Inflammatory macrophage (primary cell): ENCODE results near the gene CORIN.
A peak's percentile ranks its signal among the peaks of the same experiment; 100 is the strongest.

Experiments
- DNase-seq, 2 donors: peaks; one replicate each; pipeline ENCODE4 v3.0.0-alpha.2; 2020 to 2022

Gene CORIN

DNA sequence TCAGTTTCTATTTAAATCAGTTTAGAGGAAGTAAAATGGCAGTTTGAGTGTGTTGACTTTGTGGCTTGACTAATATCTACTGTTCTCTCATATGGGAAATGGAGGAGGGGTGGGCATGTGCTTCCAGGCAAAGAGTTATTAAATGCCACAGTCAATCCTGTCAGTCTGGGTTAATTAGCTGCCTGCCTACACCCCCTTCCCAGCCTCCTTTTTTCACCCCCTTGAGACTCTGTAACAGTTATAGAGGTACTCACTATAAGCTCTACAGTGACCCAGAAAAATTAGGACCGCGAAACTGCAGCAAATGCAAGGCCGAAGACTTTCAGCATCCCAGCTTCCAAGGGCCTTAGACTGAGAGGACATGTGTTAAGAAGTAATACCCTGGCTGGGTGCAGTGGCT lies 165.2 kb downstream of the CORIN start:
- no peak for DNase-seq

GRCh38 chr4:47669946-47670345 lies 167.9 kb downstream of the CORIN start:
- no peak for DNase-seq

- DNase-seq = peak; percentile 39 to 54
Observed at GRCh38 chr4:47668810-47669408, 169.0 kb downstream of the CORIN start.

DNA sequence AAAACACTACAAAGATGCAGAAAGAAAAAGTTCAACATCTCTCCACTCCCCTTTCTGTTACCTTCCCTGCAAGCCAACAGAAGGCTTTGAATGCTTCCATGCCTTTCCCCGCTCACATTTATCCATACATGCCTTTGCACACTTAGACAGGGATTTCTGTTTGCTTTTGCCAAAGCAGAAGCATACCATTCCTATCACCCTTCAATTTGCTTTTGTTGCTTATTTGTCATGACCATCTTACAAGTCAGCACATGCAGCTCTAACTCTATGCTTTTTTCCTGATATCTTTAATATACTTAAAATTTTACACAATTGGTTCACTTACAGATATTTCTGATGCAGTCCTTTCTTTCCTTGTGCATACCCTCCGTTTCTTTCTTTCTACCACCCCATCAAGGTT lies 169.6 kb downstream of the CORIN start:
- DNase-seq = no peak

DNA sequence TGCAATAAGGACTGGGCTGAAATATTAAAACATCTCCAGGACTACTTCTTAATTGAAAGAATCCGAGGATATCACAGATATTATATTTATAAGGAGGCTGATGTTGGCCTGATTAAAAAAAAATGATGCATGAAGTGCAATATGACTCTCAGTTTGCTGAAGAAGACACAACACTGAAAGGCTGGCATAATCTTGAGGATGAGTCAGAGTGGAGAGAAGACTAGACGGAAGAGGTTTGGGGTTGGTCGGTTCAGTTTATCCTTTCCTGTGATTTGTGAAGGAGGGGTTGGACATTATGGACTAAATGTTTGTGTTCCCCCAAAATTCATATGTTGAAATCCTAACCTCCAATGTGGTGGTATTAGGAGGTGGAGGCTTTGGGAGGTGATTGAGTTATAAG lies 170.3 kb downstream of the CORIN start:
- DNase-seq = no peak

DNA sequence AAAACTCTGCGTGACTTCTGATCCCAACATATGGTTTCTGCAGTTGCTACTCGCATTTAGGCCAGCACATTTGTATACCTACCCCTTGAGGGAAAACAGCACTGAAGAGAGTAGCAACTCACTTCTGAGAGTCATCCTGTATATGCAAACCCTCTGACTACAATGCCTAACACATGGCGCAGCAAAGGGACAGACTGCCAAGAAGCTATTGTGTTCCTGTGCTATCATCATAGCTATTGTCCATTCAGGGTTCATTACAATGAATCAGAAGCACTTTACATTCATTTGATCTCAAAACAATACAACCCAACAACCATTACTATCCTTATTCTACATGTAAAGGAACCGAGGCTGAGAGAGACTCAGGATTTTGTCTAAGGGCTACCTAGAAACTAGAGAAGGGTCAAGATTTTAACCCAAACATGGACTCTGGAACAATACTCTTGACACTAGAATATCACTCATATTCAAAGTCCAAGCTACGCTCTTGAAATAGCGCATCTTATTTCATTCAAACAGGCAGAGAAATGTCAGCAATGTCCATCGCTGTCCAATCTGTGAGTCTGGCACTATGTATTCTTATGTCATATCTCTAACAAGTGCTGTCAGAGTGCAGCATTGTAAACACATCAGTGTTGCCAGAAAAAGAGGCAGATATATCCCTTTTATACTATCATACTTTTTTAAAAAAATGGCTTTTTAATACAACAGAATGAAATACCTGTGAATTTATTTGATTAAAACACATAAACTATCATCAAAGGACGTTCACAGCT lies 173.6 kb downstream of the CORIN start:
- no peak for DNase-seq

DNA sequence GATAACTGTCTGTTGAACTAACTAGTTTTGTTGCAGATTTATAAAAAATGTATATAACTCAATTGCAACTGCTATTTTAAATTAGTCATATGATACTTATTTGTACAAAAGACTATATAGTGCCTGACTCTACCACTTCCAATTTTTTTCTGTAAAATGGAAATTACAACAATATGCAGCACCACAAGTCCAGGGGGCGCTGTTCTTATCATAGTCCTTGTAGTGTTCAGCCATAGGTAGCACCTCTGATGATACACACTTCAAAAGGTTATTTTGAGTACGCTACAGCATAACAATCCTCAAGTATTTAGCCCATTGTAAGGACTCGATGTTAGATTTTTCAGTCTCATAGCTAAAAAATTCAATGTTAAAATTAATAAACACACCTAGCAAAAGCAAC lies 174.9 kb downstream of the CORIN start:
- peak in 1 of 2 donors; percentile 9 for DNase-seq

GRCh38 chr4:47661741-47662140 lies 176.1 kb downstream of the CORIN start:
- no peak for DNase-seq

DNA sequence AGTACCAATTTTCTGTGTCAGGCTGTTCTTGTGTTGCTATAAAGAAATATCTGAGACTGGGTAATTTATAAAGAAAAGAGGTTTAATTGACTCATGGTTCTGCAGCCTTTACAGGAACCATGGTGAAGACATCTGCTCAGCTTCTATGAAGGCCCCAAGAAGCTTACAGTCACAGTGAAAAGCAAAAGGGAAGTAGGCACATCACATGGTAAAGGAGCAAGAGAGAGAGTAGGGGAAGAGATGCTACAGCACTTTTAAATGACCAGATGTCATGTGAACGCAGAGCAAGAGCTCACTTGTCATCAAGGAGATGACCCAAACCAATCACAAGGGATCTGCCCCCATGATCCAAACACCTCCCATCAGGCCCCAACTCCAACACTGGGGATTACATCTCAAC lies 178.5 kb downstream of the CORIN start:
- peak; percentile 7 to 16 for DNase-seq

- DNase-seq = no peak
Observed at GRCh38 chr4:47654972-47655693, 182.7 kb downstream of the CORIN start.

- DNase-seq = no peak
Observed at GRCh38 chr4:47652092-47652491, 185.8 kb downstream of the CORIN start.

DNA sequence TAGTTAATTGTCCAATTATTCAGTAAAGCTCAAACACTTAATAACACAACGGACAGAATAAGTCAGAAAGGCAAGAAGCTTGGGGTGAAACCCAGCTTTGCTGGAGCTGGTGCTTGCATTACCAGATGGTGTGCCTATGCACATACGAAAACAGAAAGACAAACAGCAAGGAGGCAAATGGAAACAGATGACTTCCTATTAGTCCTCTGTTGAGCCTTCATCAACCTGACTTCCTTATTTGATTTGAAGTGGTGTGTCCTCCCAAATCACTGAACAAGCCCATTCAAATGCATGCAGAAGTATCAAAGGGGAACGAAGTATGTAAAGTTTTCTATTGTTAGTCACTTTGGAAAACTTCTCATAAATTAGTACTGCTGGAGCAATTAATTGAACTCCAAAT lies 186.6 kb downstream of the CORIN start:
- no peak for DNase-seq

GRCh38 chr4:47650584-47651130 lies 187.2 kb downstream of the CORIN start:
- DNase-seq = no peak

DNA sequence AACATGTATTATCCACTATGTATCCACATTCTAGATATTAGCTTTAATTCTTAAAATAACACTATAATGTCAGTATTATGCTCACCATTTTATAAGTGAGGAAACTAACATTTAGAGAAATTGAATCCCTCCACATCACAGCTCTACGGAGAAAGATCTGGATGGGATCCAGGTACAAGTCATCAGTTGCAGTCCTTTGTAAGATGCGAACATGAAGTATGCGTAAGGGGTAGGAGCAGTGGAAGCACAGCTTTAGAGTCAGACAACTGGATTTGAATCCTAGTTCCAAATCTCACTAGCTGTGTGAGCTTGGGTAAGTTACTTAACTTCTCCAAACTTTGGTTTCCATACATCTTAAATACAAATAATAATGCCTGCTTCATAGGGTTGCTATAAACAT lies 190.3 kb downstream of the CORIN start:
- no peak for DNase-seq

DNA sequence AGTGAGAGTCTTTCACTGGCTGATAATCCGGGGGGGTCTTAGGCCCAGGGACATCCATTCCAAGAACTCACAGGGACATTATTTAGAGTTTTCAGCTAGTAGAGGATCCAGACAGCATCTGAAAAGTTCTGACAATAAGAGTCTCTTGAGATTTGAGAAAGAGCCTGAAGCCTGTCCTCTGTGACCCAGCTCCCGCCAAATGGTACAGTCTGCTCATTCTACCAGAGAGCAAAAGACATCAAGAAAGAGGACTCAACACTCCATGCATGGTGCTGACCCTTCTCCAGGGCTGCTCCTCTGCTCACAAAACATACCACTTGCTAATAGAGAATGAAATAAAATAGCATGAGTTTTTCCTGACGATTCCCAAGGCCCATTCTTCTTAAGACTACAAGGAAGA lies 190.8 kb downstream of the CORIN start:
- DNase-seq = no peak

DNA sequence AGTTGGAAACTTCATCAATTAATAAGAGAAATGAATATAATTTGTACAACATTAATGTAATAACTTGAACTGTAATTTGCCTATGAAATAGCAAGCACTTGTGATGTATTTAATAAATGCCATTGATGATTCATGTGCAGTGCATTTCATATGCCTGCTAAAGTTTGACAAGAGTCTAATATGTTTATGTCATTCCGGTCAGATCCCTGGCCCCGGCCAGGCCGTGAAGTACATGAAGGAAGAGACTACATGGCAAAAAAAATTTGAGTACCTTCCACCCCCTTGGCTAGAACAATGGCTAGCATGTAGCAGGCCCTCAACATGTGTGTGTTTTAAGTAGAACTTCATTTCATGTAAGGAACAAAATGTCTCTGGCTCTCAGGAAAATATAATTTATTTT lies 191.5 kb downstream of the CORIN start:
- DNase-seq = no peak

DNA sequence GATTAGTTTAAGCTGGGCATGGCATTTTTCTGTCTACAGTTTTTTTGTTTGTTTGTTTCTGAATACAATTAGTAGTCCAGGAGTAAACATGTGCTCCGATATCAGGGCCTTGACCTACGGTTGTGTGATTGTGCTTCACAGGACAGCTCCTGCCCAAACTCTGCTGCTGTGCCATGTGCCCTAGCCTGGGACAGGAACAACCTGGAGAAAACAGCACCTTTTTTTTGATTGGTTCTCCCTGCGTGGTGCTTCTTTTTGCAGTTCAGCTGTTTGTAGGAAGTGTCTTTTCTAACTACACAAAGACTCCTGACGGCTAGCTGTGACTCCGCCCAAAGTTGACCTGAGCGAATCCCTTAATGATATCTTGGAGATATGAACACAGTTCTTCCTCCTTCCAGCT lies 194.0 kb downstream of the CORIN start:
- no peak for DNase-seq

DNA sequence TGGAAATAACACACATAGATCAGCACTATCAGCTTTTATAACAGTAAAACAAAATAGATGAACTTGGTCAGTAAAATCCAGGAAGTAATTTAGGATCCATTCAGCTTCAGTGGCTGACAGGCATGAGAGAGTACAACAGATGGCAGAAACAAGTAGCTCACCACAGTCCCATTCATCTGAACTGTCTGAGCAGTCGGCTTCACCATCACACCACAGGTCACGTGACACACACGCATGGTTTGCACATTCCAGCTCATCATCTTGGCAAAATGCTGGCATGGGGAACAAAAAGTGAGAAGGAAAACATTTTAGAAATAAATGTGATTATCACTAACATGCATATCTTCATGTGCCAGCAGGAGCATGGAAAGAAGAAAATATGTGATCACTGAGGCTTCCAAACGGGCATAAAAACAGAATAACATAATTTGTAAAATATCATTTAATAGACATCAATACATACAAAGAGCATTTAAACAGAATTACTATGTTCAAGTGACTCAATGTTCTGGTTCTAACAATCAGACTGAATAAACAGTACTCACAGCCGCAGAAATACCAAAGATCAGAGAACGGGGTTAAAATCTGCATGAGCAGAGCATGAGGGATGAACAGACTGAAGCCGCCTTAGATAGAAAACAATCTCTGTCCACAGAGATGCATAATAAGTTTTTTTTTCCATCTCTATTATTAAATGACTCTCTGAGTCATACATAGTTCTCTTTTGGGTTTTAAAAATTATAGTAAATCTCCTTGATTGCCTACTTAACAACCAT lies 194.7 kb downstream of the CORIN start:
- no peak for DNase-seq

DNA sequence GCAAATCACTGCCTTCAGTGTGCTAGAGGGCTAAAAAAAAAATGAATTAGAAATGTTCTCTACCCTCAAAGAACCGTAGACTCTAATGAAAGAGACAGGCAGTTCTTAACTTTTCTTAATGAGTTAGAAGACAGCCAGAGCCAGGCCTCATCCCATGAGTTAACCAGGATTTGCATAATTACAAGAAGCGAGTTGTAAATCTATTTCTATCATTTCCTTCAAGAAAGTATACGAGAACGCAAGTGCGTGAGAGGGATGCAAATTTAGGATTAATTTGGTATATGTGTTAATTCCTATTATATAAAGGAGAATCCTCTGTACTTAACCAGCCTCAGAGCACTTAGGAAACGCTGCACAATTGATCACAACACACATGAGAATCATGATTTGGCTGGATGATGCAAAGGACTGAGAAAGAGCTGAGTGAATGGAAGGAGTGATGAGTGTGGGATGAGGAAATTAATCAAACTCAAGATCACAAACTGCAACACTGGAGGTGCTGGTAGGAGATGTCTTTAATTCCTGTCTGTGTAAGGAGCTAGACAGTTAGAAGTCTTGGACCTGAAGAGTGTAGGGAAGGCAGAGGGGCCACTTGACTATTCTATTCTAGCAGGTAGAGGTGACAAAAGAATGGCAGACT lies 195.6 kb downstream of the CORIN start:
- DNase-seq = no peak

- DNase-seq = no peak
Observed at GRCh38 chr4:47641755-47642154, 196.1 kb downstream of the CORIN start.

DNA sequence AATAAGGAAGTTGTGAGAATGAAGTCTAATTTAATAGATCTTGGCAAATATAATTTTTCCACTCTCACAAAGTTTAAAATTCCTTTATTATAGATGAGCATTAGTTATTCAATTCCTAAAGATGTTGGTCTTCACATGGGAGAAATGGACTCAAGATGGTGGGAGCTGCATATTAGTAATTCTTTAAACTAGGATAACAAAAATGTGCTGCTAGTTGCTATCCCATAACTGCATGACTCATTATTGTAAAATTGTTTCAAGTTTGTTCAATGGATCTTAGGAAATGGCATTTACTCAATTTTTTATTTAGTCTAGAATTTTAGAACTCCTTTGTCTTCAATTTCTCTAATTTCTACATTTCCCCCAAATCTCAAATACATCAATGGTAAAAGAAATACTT lies 197.0 kb downstream of the CORIN start:
- no peak for DNase-seq

DNA sequence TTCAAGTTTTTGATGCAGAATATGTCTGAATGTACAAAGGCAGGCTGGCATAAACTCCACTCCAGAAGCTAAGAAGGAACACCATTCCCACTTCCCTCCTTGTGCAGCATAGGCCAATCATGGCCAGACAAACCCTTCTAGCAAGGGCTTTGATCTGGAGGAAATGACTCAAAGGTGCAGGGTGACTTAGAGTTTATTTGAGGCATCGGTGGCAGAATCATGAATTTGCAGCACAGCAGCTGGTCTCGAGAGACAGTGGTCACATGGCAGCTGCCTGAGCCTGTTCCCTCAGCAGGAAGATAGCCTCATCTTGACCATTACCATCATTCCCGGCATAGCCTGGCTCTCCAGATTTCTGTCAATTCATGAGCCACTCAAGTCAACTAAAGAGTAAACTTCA lies 198.3 kb downstream of the CORIN start:
- DNase-seq = no peak
